Measurements from ENCODE around the gene CMKLR1.

The CMKLR1 gene

GRCh38 chr12:108335349-108336119, 3.6 kb downstream of the CMKLR1 start:
- no peak for DNase-seq

- no peak for DNase-seq
Observed at GRCh38 chr12:108333898-108334699, 5.0 kb downstream of the CMKLR1 start.

- no peak for DNase-seq
Observed at GRCh38 chr12:108332791-108333382, 6.2 kb downstream of the CMKLR1 start.

GRCh38 chr12:108328420-108328819, 10.7 kb downstream of the CMKLR1 start:
- no peak for DNase-seq

GRCh38 chr12:108327621-108328344, 11.3 kb downstream of the CMKLR1 start:
- DNase-seq, result no peak

- DNase-seq, result no peak
Observed at GRCh38 chr12:108326254-108326750, 12.8 kb downstream of the CMKLR1 start.

GRCh38 chr12:108325549-108325948, 13.6 kb downstream of the CMKLR1 start:
- DNase-seq, result no peak

GRCh38 chr12:108325018-108325358, 14.1 kb downstream of the CMKLR1 start:
- no peak for DNase-seq

GRCh38 chr12:108324351-108325017, 14.6 kb downstream of the CMKLR1 start:
- no peak for DNase-seq

GRCh38 chr12:108323581-108323980, 15.5 kb downstream of the CMKLR1 start:
- no peak for DNase-seq

GRCh38 chr12:108322998-108323397, 16.1 kb downstream of the CMKLR1 start:
- DNase-seq, result no peak

GRCh38 chr12:108321688-108322087, 17.4 kb downstream of the CMKLR1 start:
- DNase-seq, result no peak

- no peak for DNase-seq
Observed at GRCh38 chr12:108320507-108321293, 18.4 kb downstream of the CMKLR1 start.

GRCh38 chr12:108319277-108320234, 19.6 kb downstream of the CMKLR1 start:
- DNase-seq, result no peak

- no peak for DNase-seq
Observed at GRCh38 chr12:108318472-108319275, 20.4 kb downstream of the CMKLR1 start.

GRCh38 chr12:108317308-108318234, 21.5 kb downstream of the CMKLR1 start:
- no peak for DNase-seq

- DNase-seq, result no peak
Observed at GRCh38 chr12:108316176-108317086, 22.7 kb downstream of the CMKLR1 start.

Data from hematopoietic multipotent progenitor cell treated with erythropoietin and hydrocortisone succinate and interleukin-3 and kit ligand, for 6 days (in vitro differentiated cells).